ENCODE measurements around the gene NUPR1. TPM values are rescaled to one million over a fixed set of nuclear protein-coding genes. Genes with fewer than 3 reads are reported as not detected.

NUPR1 gene
- total and polyA plus RNA-seq, 2 of the 13 experiments (the other 11 are each of a cell fraction or from before 2014, with no cell fraction given), result 18.0 to 25.6 TPM

DNA sequence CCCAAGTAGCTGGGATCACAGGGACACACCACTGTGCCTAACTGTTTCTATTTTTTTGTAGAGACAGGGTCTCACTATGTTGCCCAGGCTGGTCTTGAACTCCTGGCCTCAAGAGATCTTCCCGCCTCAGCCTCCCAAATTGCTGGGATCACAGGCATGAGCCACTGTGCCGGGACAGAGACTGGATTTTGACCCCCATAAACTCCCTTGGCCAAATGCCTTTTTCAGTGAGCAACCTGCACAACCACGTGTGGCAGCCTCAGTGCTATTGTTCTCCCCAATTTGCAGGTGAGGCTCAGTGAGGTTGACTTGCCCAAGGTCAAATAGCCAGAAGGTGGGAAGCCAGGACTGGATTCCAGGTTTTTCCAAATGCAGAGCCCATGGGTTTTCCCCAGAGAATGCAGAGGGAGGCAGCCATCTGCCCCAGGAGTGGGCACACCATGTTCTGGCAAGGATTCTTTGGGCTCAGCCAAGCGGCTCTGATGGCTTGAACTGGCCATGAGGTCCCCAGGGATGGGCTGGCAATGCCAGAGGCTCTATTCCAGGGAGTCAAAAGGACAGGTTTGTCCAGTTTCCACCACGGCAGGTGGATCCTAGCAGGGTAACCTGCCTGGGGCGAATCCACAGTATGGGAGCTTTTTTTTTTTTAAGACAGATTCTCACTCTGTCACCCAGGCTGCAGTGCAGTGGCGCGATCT, 33.9 kb downstream of the NUPR1 start:
- Histone ChIP-seq H3K79me2 (ENCODE audit: insufficient read depth, low read length) (no peaks in the 10 kb centered on the region), H3K9ac (ENCODE audit: insufficient read depth, low read depth, low read length) (no peak overlapping the region), H3K4me1 (ENCODE audit: insufficient read depth, low read length) (peaks cover 55% of the 10 kb centered on the region), H3K27ac (ENCODE audit: extremely low read length, insufficient read depth, low read length) (no peak overlapping the region), H3K4me2 (ENCODE audit: low read depth, low read length) (peak overlapping the region; percentile 65), H4K20me1 (ENCODE audit: insufficient read depth, low read length) (no peaks in the 10 kb centered on the region), H3K9me3 (ENCODE audit: low read length) (no peaks in the 10 kb centered on the region), H3K36me3 (replicated peaks in 1 of 2; ENCODE audit: control insufficient read depth in 1 of 2, insufficient read depth in 2 of 2, low read length in 2 of 2) (no peaks in the 10 kb centered on the region), H2AFZ (ENCODE audit: low read length) (no peak overlapping the region), H3K27me3 (ENCODE audit: control insufficient read depth in 1 of 2, insufficient read depth in 2 of 2, low read length in 2 of 2) (peaks cover 2 to 14% of the 10 kb centered on the region in 2 experiments; a peak in 4 of 5 replicates), H3K4me3 (replicated peaks in 1 of 3; ENCODE audit: insufficient read depth in 1 of 3, low read depth in 2 of 3, low read length in 3 of 3) (peak overlapping the region in 1 of 3 experiments; percentile 34; a peak in 2 of 6 replicates)
- no TSS peak for BruUV-seq (replicated peaks)
- ATAC-seq (no peak), DNase-seq (ENCODE audit: low spot score) (no peak), FAIRE-seq (no peak)
- in situ Hi-C loops (cut with HindIII; ENCODE audit: extremely low pct_ligation_motif_present, low pct_unique_long_range_greater_than_20kb), result no loop called here
- 14% methylated on average over 6 of the region's 8 CpGs for WGBS (ENCODE audit: low lambda C conversion rate)
- ChIA-PET POLR2A (interaction anchor here (1.5 to 1.6 kb wide), 3 partner anchors 14 to 34 kb away, joined by 3 to 5 read pairs (median 3); partner anchors contain the start of gene NUPR1), CTCF (ENCODE audit: low intra/inter-chr PET ratio, low total read pairs) (no interaction called here)
- intact Hi-C loops (cut with micrococcal nuclease; ENCODE audit: unreplicated experiment), result no loop called here
- no peak for TF ChIP-seq PAXIP1 (CRISPR knock-in tag; conservative IDR thresholded peaks at IDR 0.05)
- TF ChIP-seq RORA (CRISPR knock-in tag; IDR thresholded peaks at IDR 0.05), result no peak
- peak; percentile 71 for TF ChIP-seq ZNF121 (CRISPR knock-in tag; IDR thresholded peaks at IDR 0.05)
- TF ChIP-seq, protein P1, sequence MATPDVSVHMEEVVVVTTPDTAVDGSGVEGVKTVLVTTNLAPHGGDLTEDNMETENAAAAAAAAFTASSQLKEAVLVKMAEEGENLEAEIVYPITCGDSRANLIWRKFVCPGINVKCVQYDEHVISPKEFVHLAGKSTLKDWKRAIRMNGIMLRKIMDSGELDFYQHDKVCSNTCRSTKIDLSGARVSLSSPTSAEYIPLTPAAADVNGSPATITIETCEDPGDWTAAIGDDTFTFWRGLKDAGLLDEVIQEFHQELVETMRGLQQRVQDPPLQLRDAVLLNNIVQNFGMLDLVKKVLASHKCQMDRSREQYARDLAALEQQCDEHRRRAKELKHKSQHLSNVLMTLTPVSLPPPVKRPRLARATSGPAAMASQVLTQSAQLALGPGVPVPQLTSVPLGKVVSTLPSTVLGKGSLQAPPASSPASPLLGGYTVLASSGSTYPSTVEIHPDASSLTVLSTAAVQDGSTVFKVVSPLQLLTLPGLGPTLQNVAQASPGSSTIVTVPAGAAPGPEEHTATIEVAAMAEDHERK (CRISPR knock-in tag; IDR thresholded peaks at IDR 0.05; ENCODE audit: low read depth), result no peak
- TF ChIP-seq RBM39 (IDR thresholded peaks at IDR 0.05; ENCODE audit: low read depth, low read length, poor library complexity, severe bottlenecking), result no peak
- TF ChIP-seq ZFP37 (CRISPR knock-in tag; IDR thresholded peaks at IDR 0.05; ENCODE audit: borderline replicate concordance), result no peak
- TF ChIP-seq TBX2 (CRISPR knock-in tag; IDR thresholded peaks at IDR 0.05; ENCODE audit: borderline replicate concordance), result 0 out of 2 replicates have a peak, but pooled peaks have one; percentile 42
- TF ChIP-seq HINFP (CRISPR knock-in tag; IDR thresholded peaks at IDR 0.05; ENCODE audit: low read depth), result no peak
- TF ChIP-seq CAMTA2 (CRISPR knock-in tag; IDR thresholded peaks at IDR 0.05; ENCODE audit: borderline replicate concordance), result no peak
- 0 out of 2 replicates have a peak, but pooled peaks have one; percentile 28 for TF ChIP-seq ZNF747 (CRISPR knock-in tag; IDR thresholded peaks at IDR 0.05; ENCODE audit: borderline replicate concordance)
- peak; percentile 60 for TF ChIP-seq ZNF629 (CRISPR knock-in tag; conservative IDR thresholded peaks at IDR 0.05)
- TF ChIP-seq ZNF772 (CRISPR knock-in tag; IDR thresholded peaks at IDR 0.05), result 0 out of 2 replicates have a peak, but pooled peaks have one; percentile 46
- no peak for TF ChIP-seq FOXK2 (IDR thresholded peaks at IDR 0.05)
- TF ChIP-seq, protein P2, sequence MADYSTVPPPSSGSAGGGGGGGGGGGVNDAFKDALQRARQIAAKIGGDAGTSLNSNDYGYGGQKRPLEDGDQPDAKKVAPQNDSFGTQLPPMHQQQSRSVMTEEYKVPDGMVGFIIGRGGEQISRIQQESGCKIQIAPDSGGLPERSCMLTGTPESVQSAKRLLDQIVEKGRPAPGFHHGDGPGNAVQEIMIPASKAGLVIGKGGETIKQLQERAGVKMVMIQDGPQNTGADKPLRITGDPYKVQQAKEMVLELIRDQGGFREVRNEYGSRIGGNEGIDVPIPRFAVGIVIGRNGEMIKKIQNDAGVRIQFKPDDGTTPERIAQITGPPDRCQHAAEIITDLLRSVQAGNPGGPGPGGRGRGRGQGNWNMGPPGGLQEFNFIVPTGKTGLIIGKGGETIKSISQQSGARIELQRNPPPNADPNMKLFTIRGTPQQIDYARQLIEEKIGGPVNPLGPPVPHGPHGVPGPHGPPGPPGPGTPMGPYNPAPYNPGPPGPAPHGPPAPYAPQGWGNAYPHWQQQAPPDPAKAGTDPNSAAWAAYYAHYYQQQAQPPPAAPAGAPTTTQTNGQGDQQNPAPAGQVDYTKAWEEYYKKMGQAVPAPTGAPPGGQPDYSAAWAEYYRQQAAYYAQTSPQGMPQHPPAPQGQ (CRISPR knock-in tag; IDR thresholded peaks at IDR 0.05; ENCODE audit: borderline replicate concordance), result no peak
- 0 out of 2 replicates have a peak, but pooled peaks have one; percentile 7 for TF ChIP-seq SP2 (CRISPR knock-in tag; IDR thresholded peaks at IDR 0.05)
